Keratinocyte (primary cell): Measurements from ENCODE around the gene PLCH2.

ENCODE experiments used
- EZH2 ChIP-seq: IDR thresholded peaks from one replicate; pipeline ENCODE4 v1.6.1; 2012; ENCODE audit warnings: inconsistent platforms, mild to moderate bottlenecking, low read length, moderate library complexity
- TF ChIP-seq, protein P1 (sequence below), 3 experiments: IDR thresholded peaks in 1 of 3; conservative IDR thresholded peaks in 1 of 3; optimal IDR thresholded peaks in 1 of 3; 2 replicates in 2 of 3; 3 replicates in 1 of 3; pipeline versions ENCODE3 to v1.5.1; 2011; ENCODE audit warnings: low read length in 3 of 3, mild to moderate bottlenecking in 3 of 3, moderate library complexity in 2 of 3, control low read depth in 1 of 3, inconsistent platforms in 1 of 3; ENCODE audit not compliant: insufficient read depth in 2 of 3; ENCODE audit errors: extremely low read depth in 1 of 3

DNA sequence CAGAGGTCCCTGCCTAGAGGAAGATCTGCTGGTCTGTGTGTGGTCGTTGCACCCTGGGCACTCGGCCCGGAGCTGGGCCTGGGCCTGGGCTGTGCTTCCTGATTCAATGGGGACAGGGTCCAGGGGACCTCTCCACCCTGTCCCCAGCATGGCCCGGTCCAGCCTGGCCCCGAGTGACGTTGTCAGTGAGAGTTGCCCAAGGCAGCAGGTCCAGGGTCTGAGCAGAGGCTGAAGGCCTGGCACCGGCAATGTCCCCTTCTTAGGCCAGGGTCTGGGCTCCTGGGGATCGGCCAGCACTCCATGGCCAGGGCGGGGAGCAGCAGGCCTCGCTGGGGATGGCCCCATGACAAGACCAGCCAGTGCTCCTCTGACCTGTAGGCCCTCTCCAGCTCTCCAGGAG is 48.1 kb upstream of the PLCH2 start:
- TF ChIP-seq, protein P1, sequence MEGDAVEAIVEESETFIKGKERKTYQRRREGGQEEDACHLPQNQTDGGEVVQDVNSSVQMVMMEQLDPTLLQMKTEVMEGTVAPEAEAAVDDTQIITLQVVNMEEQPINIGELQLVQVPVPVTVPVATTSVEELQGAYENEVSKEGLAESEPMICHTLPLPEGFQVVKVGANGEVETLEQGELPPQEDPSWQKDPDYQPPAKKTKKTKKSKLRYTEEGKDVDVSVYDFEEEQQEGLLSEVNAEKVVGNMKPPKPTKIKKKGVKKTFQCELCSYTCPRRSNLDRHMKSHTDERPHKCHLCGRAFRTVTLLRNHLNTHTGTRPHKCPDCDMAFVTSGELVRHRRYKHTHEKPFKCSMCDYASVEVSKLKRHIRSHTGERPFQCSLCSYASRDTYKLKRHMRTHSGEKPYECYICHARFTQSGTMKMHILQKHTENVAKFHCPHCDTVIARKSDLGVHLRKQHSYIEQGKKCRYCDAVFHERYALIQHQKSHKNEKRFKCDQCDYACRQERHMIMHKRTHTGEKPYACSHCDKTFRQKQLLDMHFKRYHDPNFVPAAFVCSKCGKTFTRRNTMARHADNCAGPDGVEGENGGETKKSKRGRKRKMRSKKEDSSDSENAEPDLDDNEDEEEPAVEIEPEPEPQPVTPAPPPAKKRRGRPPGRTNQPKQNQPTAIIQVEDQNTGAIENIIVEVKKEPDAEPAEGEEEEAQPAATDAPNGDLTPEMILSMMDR (optimal IDR thresholded peaks at IDR 0.05 in 1 of 3, IDR thresholded peaks at IDR 0.05 in 1 of 3, conservative IDR thresholded peaks at IDR 0.05 in 1 of 3; ENCODE audit: extremely low read depth in 1 of 3, insufficient read depth in 2 of 3, low read length in 3 of 3) = no peak
- no peak for TF ChIP-seq EZH2
